Small intestine (tissue), 7 donors: ENCODE data around the gene RPS6KA2. TPM values are rescaled to one million over a fixed set of nuclear protein-coding genes. Genes with fewer than 3 reads are reported as not detected.

Experiments
- DNase-seq, 2 donors: peaks; one replicate each; pipeline versions ENCODE4 v3.0.0 to v3.0.0-alpha.2; 2013
- FAIRE-seq: peaks from 2 replicates; lab custom pipeline; 2012; peaks lifted over from hg19 to GRCh38; lab: Jason Lieb, UNC
- H3K27ac ChIP-seq, 3 donors: one replicate each; pipeline ENCODE4 v1.5.1; 2013; ENCODE audit warnings: low read length in 2 of 3, mild to moderate bottlenecking in 2 of 3, control low read depth in 1 of 3, inconsistent platforms in 1 of 3, low read depth in 1 of 3, moderate library complexity in 1 of 3
- H3K27me3 ChIP-seq, 3 donors: one replicate each; pipeline ENCODE4 v1.6.1; 2013; ENCODE audit warnings: low read length in 3 of 3, inconsistent platforms in 1 of 3; ENCODE audit not compliant: control insufficient read depth in 3 of 3, insufficient read depth in 3 of 3
- H3K36me3 ChIP-seq, 3 donors: one replicate each; pipeline ENCODE4 v1.6.1; 2013; ENCODE audit warnings: low read length in 3 of 3, inconsistent platforms in 1 of 3, low read depth in 1 of 3, mild to moderate bottlenecking in 1 of 3, moderate library complexity in 1 of 3; ENCODE audit not compliant: control insufficient read depth in 3 of 3, insufficient read depth in 2 of 3
- H3K4me1 ChIP-seq, 3 donors: one replicate each; pipeline ENCODE4 v1.6.1; 2013; ENCODE audit warnings: low read length in 2 of 3, inconsistent platforms in 1 of 3, low read depth in 1 of 3, mild to moderate bottlenecking in 1 of 3, moderate library complexity in 1 of 3; ENCODE audit not compliant: control insufficient read depth in 3 of 3, insufficient read depth in 2 of 3
- H3K4me3 ChIP-seq, 3 donors: one replicate each; pipeline ENCODE4 v1.5.1; 2013; ENCODE audit warnings: low read length in 3 of 3, control low read depth in 1 of 3, inconsistent platforms in 1 of 3, low read depth in 1 of 3, mild to moderate bottlenecking in 1 of 3, moderate library complexity in 1 of 3
- H3K9me3 ChIP-seq, 2 donors: one replicate each; pipeline ENCODE4 v1.6.1; 2013; ENCODE audit warnings: low read depth in 1 of 2, low read length in 1 of 2; ENCODE audit not compliant: control insufficient read depth in 2 of 2, insufficient read depth in 1 of 2
- WGBS, 3 donors: extraction: QIAGEN DNeasy Blood & Tissue Kit; methylation state at CpG; one replicate each; pipeline ENCODE4 v1.1.7; 2013; 5-methylcytosine and 5-hydroxymethylcytosine counted together
- polyA plus RNA-seq, 4 donors: library from polyadenylated mRNA; stranded (reverse) in 3 of 4; unstranded in 1 of 4; fragments of 200-250 nt in 3 of 4; fragments of 120-200 nt in 1 of 4; gene quantifications; one replicate each; pipeline versions ENCODE4 v1.2.1 to v1.2.3, GENCODE V29; 2013
- donor health status: healthy with polysubstance abuse.
- donor health status: control.
- donor health status: control.
- donor health status: Bipolar disorder and iron deficiency.
- donor health status: healthy.

RPS6KA2 gene
- polyA plus RNA-seq, 4 donors: 3.1 to 21.9 (median 7.3) TPM

DNA sequence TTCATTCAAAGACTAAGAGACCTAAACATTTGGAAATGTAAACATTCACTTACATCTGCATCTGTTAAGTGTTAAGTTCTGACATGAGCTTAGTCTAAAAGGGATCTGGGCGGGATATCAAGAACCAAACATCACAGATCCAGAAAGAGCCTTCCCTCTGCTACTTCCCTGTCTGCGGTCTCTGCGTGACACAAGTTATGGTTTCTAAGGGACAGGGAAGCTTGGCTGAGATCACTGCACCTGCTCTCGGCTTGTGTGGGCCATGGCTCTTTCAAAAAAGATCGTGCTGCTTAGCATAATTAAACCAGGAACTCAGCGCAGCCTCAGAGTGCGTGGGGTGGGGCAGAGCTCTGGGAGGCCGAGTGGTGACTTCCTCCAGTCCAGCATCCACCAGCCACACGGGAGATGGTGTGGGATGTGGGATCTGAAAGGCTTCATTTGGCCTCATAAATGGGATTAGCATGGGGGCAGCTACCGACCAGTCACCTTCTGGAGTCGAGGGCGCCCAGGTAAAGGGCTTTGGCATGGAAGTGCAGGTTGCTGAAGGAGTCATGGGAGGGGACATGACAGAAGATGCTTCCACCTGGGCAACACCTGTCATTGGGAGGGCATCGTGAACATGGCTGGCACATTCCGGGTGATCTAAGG, 23.9 kb downstream of the RPS6KA2 start:
- H3K27me3 ChIP-seq: no peaks in the 10 kb centered on the region
- peaks cover 0 to 2% (median 0%) of the 10 kb centered on the region in 3 donors for H3K4me1 ChIP-seq
- no peak overlapping the region for H3K27ac ChIP-seq
- H3K9me3 ChIP-seq: no peaks in the 10 kb centered on the region
- H3K4me3 ChIP-seq: no peak overlapping the region
- no peak for DNase-seq
- 80 to 90% (median 84%) methylated on average over 14 of the region's 14 CpGs for WGBS, 3 donors
- no peaks in the 10 kb centered on the region for H3K36me3 ChIP-seq
- FAIRE-seq: no peak

DNA sequence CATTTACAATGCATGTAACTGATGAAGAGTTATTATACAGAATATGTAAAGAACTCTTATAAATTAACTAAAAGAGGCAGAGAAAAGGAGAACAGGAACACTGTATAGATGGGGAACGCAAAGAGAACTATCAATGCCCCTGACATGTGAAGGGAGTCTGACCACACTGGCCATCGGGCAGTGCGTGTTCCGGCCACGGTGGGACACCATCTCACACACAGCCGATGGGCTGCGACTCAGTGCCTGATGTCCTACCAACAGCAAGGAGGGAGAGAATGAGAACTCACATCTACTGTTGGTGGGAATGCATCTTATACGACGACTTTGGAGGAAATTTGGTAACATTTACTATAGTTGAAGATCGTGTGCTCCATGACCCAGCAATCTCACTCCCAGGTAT, 25.1 kb downstream of the RPS6KA2 start:
- no peak overlapping the region for H3K27ac ChIP-seq
- H3K4me1 ChIP-seq: no peaks in the 10 kb centered on the region
- FAIRE-seq (no peak), DNase-seq (no peak)
- 94 to 97% (median 96%) methylated on average over 10 of the region's 10 CpGs for WGBS, 3 donors
- H3K36me3 ChIP-seq: peaks cover 0 to 2% (median 0%) of the 10 kb centered on the region in 3 donors
- no peaks in the 10 kb centered on the region for H3K27me3 ChIP-seq
- no peaks in the 10 kb centered on the region for H3K9me3 ChIP-seq
- no peak overlapping the region for H3K4me3 ChIP-seq

DNA sequence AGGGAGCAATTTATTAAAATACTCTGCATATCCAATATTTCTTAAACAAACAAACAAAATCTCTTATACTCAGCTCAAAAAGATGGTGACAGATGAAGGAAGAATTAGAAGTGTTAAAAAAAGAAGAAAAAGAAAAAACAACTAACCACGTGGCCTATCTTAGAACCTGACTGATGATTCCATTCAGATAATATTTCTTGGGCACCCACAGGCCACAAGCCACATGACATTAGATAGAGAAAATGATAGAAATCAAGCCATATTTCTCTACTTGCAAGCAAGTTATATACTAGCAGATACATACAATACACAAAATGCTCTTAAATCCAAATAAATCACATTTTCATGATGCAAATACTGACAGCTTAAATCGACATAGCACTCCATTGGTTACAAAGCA, 26.1 kb downstream of the RPS6KA2 start:
- Histone ChIP-seq H3K27ac (no peak overlapping the region), H3K36me3 (peaks cover 0 to 4% (median 0%) of the 10 kb centered on the region in 3 donors), H3K4me3 (no peak overlapping the region), H3K27me3 (no peaks in the 10 kb centered on the region), H3K9me3 (no peaks in the 10 kb centered on the region), H3K4me1 (no peaks in the 10 kb centered on the region)
- no peak for DNase-seq
- FAIRE-seq: no peak
- 72 to 85% (median 80%) methylated on average over 2 of the region's 2 CpGs for WGBS, 3 donors

DNA sequence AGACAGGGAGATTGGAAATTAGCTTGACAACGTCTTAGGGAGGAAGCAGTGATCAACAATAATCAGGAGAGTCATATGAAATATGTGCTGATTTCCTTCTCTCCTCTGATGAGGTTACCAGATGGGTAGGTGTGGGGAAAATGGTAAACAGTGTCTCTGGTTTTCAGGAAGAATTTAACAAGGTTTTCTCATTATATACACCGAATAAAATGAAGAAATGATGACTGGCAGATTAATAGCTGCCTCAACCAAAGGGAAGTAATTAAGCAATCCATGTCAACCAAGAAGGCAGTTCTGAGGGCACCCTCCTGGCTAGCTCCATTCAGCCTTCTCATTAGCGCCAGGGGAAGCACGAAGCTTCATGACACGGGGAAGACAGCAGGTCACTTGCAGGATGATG, 27.8 kb downstream of the RPS6KA2 start:
- Histone ChIP-seq H3K27ac (peak overlapping the region in 1 of 3 donors; percentile 89), H3K4me3 (no peak overlapping the region), H3K4me1 (no peaks in the 10 kb centered on the region), H3K27me3 (no peaks in the 10 kb centered on the region), H3K36me3 (peaks cover 0 to 5% (median 0%) of the 10 kb centered on the region in 3 donors), H3K9me3 (no peaks in the 10 kb centered on the region)
- no peak for DNase-seq
- FAIRE-seq: no peak
- WGBS, 3 donors: 71 to 87% (median 80%) methylated on average over 5 of the region's 5 CpGs

- DNase-seq (peak in 1 of 2 donors; percentile 5), FAIRE-seq (no peak)
- Histone ChIP-seq H3K9me3 (no peaks in the 10 kb centered on the region), H3K4me1 (no peaks in the 10 kb centered on the region), H3K27ac (peak overlapping the region in 2 of 3 donors; percentile 27 to 89), H3K36me3 (peaks cover 0 to 5% (median 0%) of the 10 kb centered on the region in 3 donors), H3K27me3 (no peaks in the 10 kb centered on the region), H3K4me3 (no peak overlapping the region)
- 70 to 85% (median 76%) methylated on average over 11 of the region's 11 CpGs for WGBS, 3 donors
Observed at GRCh38 chr6:166598441-166599138, 28.5 kb downstream of the RPS6KA2 start.

DNA sequence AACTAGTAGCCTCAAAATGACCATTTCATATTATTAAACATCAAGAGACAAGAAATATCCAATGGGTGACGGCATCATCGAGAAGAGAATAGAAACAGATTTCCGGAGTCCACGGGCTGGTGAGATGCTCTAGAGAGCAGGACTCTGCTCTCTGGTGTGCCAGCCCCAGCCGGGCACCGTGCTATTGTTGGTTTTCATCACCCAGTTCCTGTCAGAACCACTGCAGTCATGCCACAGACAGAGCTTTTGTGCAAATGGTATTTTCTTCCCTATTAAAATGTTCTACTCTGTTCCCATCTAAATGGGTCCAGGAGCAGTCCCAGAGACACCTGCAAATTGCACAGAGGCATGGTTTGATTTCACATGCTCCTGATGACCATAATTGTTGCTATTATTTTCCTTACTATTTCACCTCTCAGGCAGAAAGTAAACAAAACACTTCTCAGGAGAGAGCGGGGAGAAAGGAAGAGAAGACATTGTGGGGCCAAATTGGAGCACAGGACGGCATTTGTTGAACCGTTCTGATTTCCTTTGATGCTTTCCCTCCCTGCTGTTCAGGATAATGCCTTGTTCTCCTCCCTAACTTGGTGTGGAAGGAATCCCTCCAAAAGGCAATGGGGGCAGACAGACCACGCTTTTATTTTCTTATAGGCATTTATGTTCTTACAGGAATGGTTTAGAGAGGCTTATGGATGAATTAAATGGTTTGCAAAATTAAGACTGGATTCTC, 29.2 kb downstream of the RPS6KA2 start:
- Histone ChIP-seq H3K4me3 (no peak overlapping the region), H3K4me1 (no peaks in the 10 kb centered on the region), H3K9me3 (no peaks in the 10 kb centered on the region), H3K36me3 (peaks cover 0 to 5% (median 0%) of the 10 kb centered on the region in 3 donors), H3K27me3 (no peaks in the 10 kb centered on the region), H3K27ac (peak overlapping the region in 2 of 3 donors; percentile 8 to 71)
- FAIRE-seq (no peak), DNase-seq (no peak)
- 78 to 92% (median 89%) methylated on average over 10 of the region's 10 CpGs for WGBS, 3 donors

GRCh38 chr6:166596776-166597507, 30.1 kb downstream of the RPS6KA2 start:
- DNase-seq (no peak), FAIRE-seq (no peak)
- 86 to 91% (median 91%) methylated on average over 15 of the region's 15 CpGs for WGBS, 3 donors

DNA sequence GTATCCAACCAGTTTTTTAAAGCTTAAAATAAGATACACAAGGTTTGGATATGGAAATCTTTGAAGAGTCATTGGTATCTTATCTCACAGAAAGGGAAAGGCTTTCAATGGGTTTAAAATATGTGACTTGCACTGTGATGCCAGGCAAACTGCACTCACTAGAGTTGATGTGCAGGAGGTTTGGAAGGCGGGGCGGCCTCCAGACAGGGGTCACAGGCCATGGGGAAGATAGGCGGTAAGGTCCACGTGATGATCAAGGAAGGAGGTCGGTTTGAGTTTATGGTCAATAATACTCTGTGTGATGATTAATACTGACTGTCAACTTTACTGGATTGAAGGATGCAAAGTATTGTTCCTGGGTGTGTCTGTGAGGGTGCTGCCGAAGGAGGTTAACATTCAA, 31.1 kb downstream of the RPS6KA2 start:
- H3K27ac ChIP-seq: peak overlapping the region in 1 of 3 donors; percentile 29
- DNase-seq: no peak
- H3K4me1 ChIP-seq: no peaks in the 10 kb centered on the region
- H3K27me3 ChIP-seq: no peaks in the 10 kb centered on the region
- H3K36me3 ChIP-seq: peaks cover 0 to 5% (median 0%) of the 10 kb centered on the region in 3 donors
- no peak for FAIRE-seq
- H3K9me3 ChIP-seq: no peaks in the 10 kb centered on the region
- no peak overlapping the region for H3K4me3 ChIP-seq
- WGBS, 3 donors: 56 to 76% (median 73%) methylated on average over 6 of the region's 6 CpGs

More at GRCh38 chr6:166596776-166597507, 30.1 kb downstream of the RPS6KA2 start:
- H3K27ac ChIP-seq: peak overlapping the region in 1 of 3 donors; percentile 4
- no peak overlapping the region for H3K4me3 ChIP-seq
- H3K27me3 ChIP-seq: no peaks in the 10 kb centered on the region
- no peaks in the 10 kb centered on the region for H3K4me1 ChIP-seq
- no peaks in the 10 kb centered on the region for H3K9me3 ChIP-seq
- peaks cover 0 to 5% (median 0%) of the 10 kb centered on the region in 3 donors for H3K36me3 ChIP-seq
